Activated CD4-positive, alpha-beta T cell treated with anti-CD3 and anti-CD28 coated beads for 1 hour (primary cell): ENCODE measurements around the gene ANKRD10.
A peak's percentile ranks its signal among the peaks of the same experiment; 100 is the strongest.

Experiments used
- DNase-seq: peaks from one replicate; pipeline ENCODE4 v3.0.0-alpha.2; 2020

The ANKRD10 gene

GRCh38 chr13:110914331-110915056, 375 bp downstream of the ANKRD10 start:
- peak; percentile 56 for DNase-seq

DNA sequence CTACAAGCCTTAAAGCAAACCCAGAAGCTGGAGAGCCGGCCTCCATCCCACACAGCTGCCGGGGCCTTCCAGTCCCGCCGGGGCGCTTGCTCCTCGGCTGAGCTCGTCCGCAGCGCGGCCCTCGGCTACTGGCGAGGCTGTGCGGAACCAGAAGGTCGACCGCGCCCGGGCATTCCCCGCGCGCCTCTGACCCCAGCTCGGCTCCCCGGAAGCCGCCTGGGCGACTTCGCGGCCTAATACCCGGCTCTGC, 863 bp downstream of the ANKRD10 start:
- DNase-seq, result no peak

- DNase-seq, result no peak
Observed at GRCh38 chr13:110913322-110914080, 1.4 kb downstream of the ANKRD10 start.

DNA sequence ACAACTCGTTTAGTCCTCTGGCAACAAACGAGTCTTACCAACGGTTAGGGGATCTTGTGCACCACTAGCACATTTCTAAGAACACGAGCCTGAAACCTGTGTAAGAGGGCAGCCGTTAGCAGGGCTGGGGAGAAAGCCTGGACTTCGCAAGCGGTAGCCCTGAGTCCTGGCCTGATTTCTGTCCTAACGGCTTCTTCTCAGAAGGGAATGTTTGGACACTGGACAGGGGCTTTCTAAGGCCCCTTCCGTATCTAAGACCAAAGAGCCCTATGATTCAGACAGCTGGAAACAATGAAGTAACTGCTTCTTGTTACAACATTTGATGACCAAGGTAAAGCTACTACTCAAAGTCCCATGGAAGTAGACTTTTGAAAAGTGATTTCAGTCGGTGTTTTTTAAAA, 2.2 kb downstream of the ANKRD10 start:
- no peak for DNase-seq

DNA sequence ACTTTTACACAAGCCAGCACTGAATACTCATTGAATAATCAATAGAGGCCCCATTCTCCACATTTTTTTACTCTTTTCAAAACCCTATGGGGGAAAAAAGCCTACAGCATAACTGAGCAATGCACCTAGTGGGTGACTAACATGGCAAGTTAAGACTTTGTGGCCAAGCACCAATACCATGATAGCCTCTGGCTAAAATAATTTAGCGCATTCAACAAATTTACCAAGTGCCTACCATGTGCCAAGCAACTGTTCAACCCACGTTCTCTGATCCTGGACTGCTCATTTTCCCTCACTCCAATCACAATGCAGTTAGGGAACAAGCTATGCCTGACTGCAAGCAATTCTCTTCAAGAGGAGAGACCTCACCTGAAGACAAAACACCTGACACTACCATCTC, 3.0 kb downstream of the ANKRD10 start:
- DNase-seq, result no peak

DNA sequence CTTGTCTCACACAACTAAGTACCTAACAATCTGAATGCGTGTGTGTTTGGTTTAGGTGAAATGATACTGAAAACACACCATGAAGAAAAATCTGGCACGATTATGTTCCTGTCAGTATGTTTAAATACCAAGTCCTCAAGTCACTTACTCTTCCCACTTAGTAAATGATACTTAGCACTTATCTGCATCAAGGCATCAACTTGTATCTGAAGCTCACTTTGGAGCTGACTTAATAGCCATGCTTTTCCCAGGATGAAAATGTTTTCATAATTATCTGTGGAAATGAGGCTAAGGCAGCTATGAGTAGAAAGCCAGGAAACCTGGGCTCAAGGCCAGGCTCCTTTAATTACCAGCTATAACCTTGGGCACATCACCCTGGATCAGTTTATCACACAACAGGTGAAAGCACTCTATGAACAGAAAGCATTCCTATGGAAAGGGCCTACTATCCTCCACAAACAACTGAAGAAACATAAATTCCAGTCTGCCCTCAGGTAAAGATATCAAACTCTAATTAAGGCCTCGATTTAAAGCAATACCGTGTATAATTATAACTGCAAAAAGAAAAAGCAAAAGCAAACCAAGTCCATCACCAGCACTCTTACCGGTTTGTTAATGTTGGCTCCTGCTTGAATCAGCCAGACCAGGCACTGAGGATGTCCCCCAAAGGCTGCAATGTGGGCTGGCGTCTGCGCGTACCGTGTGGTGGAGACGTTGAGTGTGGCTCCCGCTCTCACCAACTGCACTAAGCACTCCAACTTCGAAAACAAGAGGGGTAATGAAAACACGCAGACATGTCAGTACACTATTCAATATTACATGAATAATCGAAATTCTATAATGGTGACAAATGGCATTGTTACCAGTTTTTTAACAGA, 4.6 kb downstream of the ANKRD10 start:
- DNase-seq, result no peak

GRCh38 chr13:110907951-110908898, 6.6 kb downstream of the ANKRD10 start:
- DNase-seq, result no peak

GRCh38 chr13:110907301-110907700, 7.6 kb downstream of the ANKRD10 start:
- DNase-seq, result no peak

- no peak for DNase-seq
Observed at GRCh38 chr13:110904748-110905147, 10.1 kb downstream of the ANKRD10 start.

DNA sequence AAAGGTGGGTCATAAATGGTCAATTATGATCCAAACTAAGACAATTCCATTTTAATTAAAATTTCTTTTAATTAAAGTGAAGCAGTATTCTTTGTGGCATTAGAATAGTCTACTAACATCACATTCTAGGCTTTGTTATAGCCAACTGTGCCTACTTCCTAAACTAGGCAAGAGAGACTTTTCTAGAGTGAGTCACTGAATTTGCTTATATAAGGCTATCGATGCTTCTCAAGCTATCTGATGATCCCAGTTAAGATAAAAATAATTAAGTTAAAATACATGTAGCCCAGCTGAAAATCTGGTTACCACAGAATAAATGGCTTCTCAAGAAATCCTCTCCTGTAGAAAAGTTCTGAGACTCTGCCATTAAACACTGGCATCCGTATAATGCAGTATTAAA, 12.5 kb downstream of the ANKRD10 start:
- DNase-seq, result no peak

GRCh38 chr13:110897521-110897920, 17.3 kb downstream of the ANKRD10 start:
- no peak for DNase-seq

DNA sequence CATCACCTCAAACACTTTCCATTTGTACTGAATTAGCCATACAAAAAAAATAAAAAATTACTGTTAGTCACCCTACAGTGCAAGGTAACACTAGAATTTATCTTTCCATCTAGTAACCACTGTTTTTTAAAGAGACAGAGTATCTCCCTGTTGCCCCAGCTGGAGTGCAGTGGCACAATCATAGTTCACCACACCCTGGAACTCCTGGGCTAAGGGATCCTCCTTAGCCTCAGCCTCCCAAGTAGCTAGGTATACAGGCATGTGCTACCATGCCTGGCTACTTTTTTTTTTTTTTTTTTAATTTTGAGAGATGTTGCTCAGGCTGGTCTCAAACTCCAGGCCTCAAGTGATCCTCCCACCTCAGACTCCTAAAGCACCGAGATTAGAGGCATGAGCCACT, 17.9 kb downstream of the ANKRD10 start:
- DNase-seq, result no peak

DNA sequence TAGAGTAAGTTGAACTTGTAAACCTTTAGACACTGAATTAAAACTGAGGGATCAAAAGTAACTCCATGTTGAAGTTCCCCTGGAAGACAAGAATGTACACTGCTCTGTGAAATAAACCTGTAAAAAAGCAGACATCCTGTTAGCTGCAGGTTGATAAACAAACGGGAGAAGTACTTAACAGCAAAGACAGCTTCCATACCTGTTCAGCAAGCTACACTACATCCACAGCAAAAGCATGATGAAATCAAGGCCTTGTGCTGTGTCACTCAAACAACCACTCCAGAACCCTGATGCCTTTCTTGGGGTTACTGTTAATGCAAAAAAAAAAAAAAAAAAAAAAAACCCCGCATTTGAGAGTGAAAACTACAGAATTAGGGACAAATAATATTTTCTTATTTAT, 20.8 kb downstream of the ANKRD10 start:
- no peak for DNase-seq

DNA sequence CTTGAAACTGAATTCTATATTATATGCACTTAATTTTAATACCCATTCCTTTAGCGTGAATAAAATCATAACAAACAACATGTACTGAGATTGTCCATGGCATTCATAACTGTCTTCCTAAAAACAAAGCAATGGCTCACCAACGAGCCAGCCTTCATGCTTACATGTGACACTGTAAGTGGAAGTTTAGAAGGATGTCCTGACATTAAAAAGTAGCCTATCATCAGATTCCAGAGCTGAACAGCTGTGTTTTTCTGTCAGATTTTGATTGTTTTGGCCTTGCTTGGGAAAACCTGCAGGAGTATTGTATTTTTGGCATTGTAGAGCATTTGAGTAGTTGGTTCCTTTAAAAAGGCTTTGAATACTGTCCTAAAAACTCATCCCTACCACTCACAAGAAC, 21.3 kb downstream of the ANKRD10 start:
- DNase-seq, result no peak

DNA sequence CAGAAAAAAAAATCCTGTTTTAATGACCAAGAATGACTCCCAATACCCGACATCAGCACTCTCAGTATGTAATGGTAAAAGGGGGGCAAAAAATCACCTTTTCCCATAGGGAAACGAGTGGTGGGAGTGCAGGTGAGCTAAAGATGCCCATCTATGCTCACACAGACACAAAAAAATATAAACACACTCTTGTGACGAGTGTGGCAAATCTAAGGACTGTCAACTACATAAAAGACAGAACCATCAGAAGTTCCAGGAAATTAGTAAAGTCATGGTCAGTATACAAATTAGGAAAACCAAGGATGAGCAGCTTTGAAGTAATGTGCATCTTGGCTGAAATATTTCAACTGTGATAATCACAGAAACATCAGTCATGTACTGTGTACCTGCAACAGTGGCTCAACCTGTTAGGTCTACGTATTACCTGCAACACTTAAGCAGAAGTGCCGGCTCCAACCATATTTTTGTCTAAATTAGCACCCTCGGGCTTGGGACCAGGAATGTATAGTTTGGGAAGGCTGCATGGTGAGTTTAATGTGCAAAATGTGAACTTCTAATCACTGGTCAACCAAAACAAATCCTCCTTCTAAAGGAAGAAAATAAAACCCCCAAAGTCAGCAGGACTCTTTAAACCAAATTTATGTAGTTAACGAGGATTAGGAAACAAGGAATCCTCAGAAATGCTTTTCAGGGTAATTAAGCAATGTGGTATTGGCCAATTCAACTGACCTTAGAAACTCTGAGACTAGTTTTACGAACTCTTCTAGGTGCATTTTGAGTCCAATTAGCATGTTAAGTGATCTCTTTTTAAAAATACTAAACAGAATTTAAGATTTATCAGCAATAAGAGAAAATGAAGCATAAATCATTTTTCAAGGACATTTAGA, 24.3 kb downstream of the ANKRD10 start:
- no peak for DNase-seq

- no peak for DNase-seq
Observed at GRCh38 chr13:110888390-110888789, 26.5 kb downstream of the ANKRD10 start.

GRCh38 chr13:110887597-110888333, 27.1 kb downstream of the ANKRD10 start:
- DNase-seq, result no peak

GRCh38 chr13:110886870-110887596, 27.8 kb downstream of the ANKRD10 start:
- DNase-seq, result no peak

DNA sequence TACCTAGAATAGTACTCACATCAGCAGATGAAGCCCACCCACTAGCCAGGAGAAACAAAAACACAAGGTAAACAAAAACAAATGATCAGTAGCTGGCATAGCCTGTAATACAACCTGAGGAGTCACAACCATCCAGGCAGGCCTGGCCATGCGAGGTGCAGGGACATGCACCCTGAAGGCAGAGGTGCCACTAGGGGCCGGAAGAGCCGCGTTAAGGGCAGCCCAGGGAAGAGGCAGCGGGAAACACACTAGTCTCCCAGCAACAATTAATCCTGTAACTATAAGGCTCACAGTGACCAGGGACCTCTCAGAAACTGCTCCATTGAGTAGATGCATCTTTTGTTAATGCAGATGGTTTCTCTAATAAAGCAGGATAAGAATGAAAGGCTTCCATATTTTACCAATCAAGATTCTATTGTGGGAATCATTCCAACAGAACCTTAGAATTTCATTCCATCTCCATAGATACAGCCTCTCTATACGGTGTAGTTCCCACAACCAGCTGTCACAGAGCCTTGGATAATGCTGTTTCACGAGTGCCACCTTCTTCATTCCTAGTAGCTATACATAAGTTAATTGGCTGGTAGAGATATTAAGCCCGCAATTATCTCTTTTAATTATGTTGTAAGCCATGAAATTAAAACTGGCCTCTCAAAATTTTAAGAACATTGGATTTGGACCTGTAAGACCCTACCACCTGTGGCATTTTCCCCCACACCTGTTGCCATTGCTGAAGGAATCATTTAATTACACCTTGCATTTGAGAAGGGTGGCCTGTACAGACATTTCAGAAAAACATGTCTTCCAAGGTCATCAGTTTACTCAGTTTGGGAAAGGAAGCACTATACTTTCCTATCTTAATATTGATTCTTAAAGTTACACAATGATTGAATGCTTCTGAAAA, 28.7 kb downstream of the ANKRD10 start:
- DNase-seq, result no peak
